Trophoblast cell (in vitro differentiated cells and primary cell): ENCODE results near the gene TPX2.

Experiments used
- DNase-seq, 2 donors: peaks; one replicate each; pipeline ENCODE4 v3.0.0-alpha.2; 2016
- H2AFZ ChIP-seq: 2 replicates; pipeline ENCODE4 v1.6.1; 2013; ENCODE audit warnings: low read length, moderate library complexity, mild to moderate bottlenecking; ENCODE audit not compliant: insufficient read depth, poor library complexity
- H2AK5ac ChIP-seq: 2 replicates; pipeline ENCODE4 v1.6.1; 2013; ENCODE audit warnings: mild to moderate bottlenecking, low read length
- H2BK120ac ChIP-seq: 2 replicates; pipeline ENCODE4 v1.6.1; 2013; ENCODE audit warnings: low read length, mild to moderate bottlenecking, moderate library complexity; ENCODE audit not compliant: insufficient read depth, poor library complexity
- H2BK12ac ChIP-seq: 2 replicates; pipeline ENCODE4 v1.6.1; 2013; ENCODE audit warnings: mild to moderate bottlenecking, low read length, moderate library complexity
- H2BK5ac ChIP-seq: 2 replicates; pipeline ENCODE4 v1.6.1; 2013; ENCODE audit warnings: low read length, low read depth, moderate library complexity, mild to moderate bottlenecking; ENCODE audit not compliant: poor library complexity
- H3K14ac ChIP-seq: 2 replicates; pipeline ENCODE4 v1.6.1; 2013; ENCODE audit warnings: mild to moderate bottlenecking, low read length
- H3K18ac ChIP-seq: 2 replicates; pipeline ENCODE4 v1.6.1; 2013; ENCODE audit warnings: mild to moderate bottlenecking, low read length
- H3K23ac ChIP-seq: 2 replicates; pipeline ENCODE4 v1.6.1; 2013; ENCODE audit warnings: low read length
- H3K27ac ChIP-seq: 2 replicates; pipeline ENCODE4 v1.5.1; 2013; ENCODE audit warnings: low read depth, mild to moderate bottlenecking, inconsistent platforms, low read length, moderate library complexity
- H3K27me3 ChIP-seq: 2 replicates; pipeline ENCODE4 v1.6.1; 2013; ENCODE audit warnings: inconsistent platforms, mild to moderate bottlenecking, low read length, moderate library complexity; ENCODE audit not compliant: insufficient read depth
- H3K36me3 ChIP-seq, 2 experiments: 1 replicate in 1 of 2; 2 replicates in 1 of 2; pipeline ENCODE4 v1.6.1; 2013; ENCODE audit warnings: low read length in 2 of 2, mild to moderate bottlenecking in 2 of 2, moderate library complexity in 1 of 2; ENCODE audit not compliant: insufficient read depth in 2 of 2, control insufficient read depth in 1 of 2
- H3K4ac ChIP-seq: 2 replicates; pipeline ENCODE4 v1.6.1; 2013; ENCODE audit warnings: low read depth, mild to moderate bottlenecking, low read length, moderate library complexity
- H3K4me1 ChIP-seq, 2 experiments: 1 replicate in 1 of 2; 2 replicates in 1 of 2; pipeline ENCODE4 v1.6.1; 2013; ENCODE audit warnings: low read length in 2 of 2, mild to moderate bottlenecking in 2 of 2, moderate library complexity in 1 of 2; ENCODE audit not compliant: insufficient read depth in 2 of 2, control insufficient read depth in 1 of 2
- H3K4me2 ChIP-seq: 2 replicates; pipeline ENCODE4 v1.6.1; 2013; ENCODE audit warnings: inconsistent platforms, mild to moderate bottlenecking, low read length, moderate library complexity
- H3K4me3 ChIP-seq: 2 replicates; pipeline ENCODE4 v1.5.1; 2013; ENCODE audit warnings: mild to moderate bottlenecking, low read depth, low read length, inconsistent platforms
- H3K79me1 ChIP-seq: one replicate; pipeline ENCODE4 v1.6.1; 2013; ENCODE audit warnings: low read length
- H3K79me2 ChIP-seq: 2 replicates; pipeline ENCODE4 v1.6.1; 2013; ENCODE audit warnings: low read length, mild to moderate bottlenecking; ENCODE audit not compliant: control insufficient read depth, insufficient read depth, poor library complexity
- H3K9ac ChIP-seq: 2 replicates; pipeline ENCODE4 v1.6.1; 2013; ENCODE audit warnings: mild to moderate bottlenecking, low read length
- H3K9me3 ChIP-seq: 2 replicates; pipeline ENCODE4 v1.6.1; 2013; ENCODE audit warnings: low read depth, mild to moderate bottlenecking, control low read depth, inconsistent platforms, low read length; ENCODE audit not compliant: insufficient read depth
- H4K12ac ChIP-seq: 2 replicates; pipeline ENCODE4 v1.6.1; 2013; ENCODE audit warnings: low read depth, mild to moderate bottlenecking, low read length, moderate library complexity
- H4K8ac ChIP-seq: 2 replicates; pipeline ENCODE4 v1.6.1; 2013; ENCODE audit warnings: low read depth, mild to moderate bottlenecking, low read length, moderate library complexity
- H4K91ac ChIP-seq: one replicate; pipeline ENCODE4 v1.6.1; 2013; ENCODE audit warnings: low read depth, mild to moderate bottlenecking, low read length, moderate library complexity
- WGBS: extraction: QIAGEN DNeasy Blood & Tissue Kit; methylation state at CpG from one replicate; pipeline ENCODE4 v1.1.7; 2013; ENCODE audit warnings: missing lambda C conversion rate; ENCODE audit not compliant: insufficient read length, insufficient coverage; ENCODE audit errors: extremely low coverage; 5-methylcytosine and 5-hydroxymethylcytosine counted together

The TPX2 gene

DNA sequence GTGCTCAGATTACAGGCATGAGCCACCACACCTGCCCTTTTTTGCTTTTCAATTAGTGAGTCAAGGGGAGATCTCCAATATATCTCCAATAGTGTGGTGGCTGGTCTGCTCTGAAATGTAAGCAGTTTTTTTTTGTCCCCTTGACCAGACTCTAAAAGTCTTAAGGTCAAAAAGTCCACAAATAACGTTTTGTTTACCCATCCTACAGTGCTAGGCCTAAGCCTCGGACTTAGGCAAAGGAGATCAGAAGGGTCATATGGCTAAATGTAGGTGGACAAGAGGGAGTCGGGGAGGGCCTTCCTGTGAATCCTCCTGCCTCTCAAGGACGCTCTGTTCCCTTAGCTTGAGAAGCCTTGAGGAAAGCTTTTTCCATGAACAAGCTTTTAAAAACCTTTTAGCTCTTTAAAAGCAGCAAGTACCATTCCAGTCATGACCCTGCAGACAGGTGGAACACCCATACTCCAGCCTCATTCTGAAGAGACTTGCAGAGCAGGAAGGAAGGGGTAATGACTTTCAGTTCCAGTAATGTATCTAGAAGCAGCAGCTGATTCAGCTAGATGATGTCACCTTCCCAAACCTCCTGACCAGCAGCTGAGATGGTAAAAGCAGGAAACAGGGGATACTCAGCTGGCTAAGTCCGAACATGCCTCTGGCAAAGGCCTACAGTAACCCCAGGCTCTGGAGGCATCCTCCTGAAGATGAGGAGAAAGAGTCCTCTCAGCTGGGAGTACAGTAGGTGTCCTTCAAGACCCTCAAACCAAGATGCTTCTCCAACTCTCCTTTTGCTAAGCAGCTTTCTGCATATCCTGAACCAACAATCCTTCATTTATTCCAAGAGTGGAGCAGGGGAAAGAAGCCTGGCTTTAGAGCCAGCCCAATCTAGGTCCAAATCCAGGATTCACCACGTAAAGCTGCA is 40.0 kb upstream of the TPX2 start:
- H3K23ac ChIP-seq: no peak overlapping the region
- no peaks in the 10 kb centered on the region for H3K27me3 ChIP-seq
- peak overlapping the region; percentile 90 for H3K27ac ChIP-seq
- peak overlapping the region; percentile 53 for H2BK12ac ChIP-seq
- no peak overlapping the region for H3K18ac ChIP-seq
- no peak overlapping the region for H3K4me3 ChIP-seq
- H3K4me2 ChIP-seq: peak overlapping the region; percentile 2
- peak overlapping the region; percentile 28 for H2BK120ac ChIP-seq
- DNase-seq: peak; percentile 60 to 74
- peaks cover under 1% of the 10 kb centered on the region for H3K79me2 ChIP-seq
- H3K4me1 ChIP-seq: peaks cover 7 to 15% of the 10 kb centered on the region in 2 experiments
- peak overlapping the region; percentile 86 for H4K91ac ChIP-seq
- no peak overlapping the region for H4K12ac ChIP-seq
- peaks cover 18% of the 10 kb centered on the region for H3K79me1 ChIP-seq
- no peak overlapping the region for H3K9ac ChIP-seq
- no peak overlapping the region for H2AFZ ChIP-seq
- H2BK5ac ChIP-seq: peak overlapping the region; percentile 85
- no peak overlapping the region for H3K4ac ChIP-seq
- no CpG with 5 or more reads among the region's 6 CpGs for whole genome bisulfite sequencing
- peak overlapping the region; percentile 45 for H3K14ac ChIP-seq
- H3K9me3 ChIP-seq: no peaks in the 10 kb centered on the region
- peaks cover under 1 to 4% of the 10 kb centered on the region in 2 experiments for H3K36me3 ChIP-seq
- H4K8ac ChIP-seq: peak overlapping the region; percentile 33
- H2AK5ac ChIP-seq: no peak overlapping the region

DNA sequence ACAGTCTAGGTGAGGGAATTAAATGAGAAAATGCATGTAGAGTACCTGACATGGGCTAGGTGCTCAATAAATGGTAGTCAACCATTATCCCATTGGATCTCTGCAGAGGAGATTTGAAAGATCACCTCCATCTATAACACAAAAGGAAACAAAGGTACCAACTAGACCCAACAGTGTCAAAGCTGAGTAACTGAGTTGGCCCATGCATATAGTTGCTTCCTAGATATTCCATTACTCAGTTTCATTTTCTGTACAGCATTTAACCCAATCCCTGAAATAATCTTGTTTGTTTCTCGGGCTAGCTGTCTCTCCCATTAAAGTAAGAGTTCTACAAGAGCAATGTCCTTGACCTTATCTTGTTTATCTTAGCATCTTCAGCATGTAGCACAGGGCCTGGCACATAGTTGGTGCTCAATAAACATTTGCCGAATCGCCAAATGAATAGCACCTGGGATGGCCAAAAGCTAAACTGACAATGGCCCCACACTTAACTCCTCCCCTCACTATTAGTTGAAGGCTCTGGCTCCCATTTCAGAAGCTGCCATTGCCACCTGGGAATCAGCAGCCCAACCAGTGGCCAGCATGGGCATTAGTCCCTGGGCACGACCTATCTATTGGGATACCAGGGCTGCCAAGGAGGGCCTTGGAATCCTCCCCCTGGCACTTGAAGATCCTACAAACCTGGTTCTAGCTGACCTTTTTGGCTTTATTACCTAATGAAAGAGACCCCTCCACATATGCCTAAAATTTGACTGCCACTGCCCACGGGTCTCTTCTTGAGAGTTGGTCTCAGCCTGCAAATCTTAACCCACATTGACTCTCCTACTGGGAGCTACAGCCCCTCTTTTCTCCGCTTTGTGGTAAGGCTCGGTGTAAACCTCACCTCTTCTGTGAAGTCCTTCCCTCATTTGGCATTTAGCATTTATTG is 39.0 kb upstream of the TPX2 start:
- DNase-seq: no peak
- Histone ChIP-seq H3K4me1 (peaks cover 12 to 20% of the 10 kb centered on the region in 2 experiments), H2AFZ (no peak overlapping the region), H3K9ac (no peak overlapping the region), H3K36me3 (peaks cover 0 to 4% of the 10 kb centered on the region in 2 experiments), H2BK120ac (peak overlapping the region; percentile 37), H2BK12ac (peak overlapping the region; percentile 69), H3K79me2 (no peaks in the 10 kb centered on the region), H3K27ac (peak overlapping the region; percentile 90), H3K18ac (peak overlapping the region; percentile 39), H4K91ac (peak overlapping the region; percentile 86), H3K14ac (peak overlapping the region; percentile 8), H3K9me3 (no peaks in the 10 kb centered on the region), H4K12ac (no peak overlapping the region), H3K4me3 (no peak overlapping the region), H3K4ac (peak overlapping the region; percentile 46), H2BK5ac (peak overlapping the region; percentile 85), H4K8ac (peak overlapping the region; percentile 11), H3K79me1 (peaks cover 20% of the 10 kb centered on the region), H2AK5ac (peak overlapping the region; percentile 59), H3K23ac (no peak overlapping the region), H3K27me3 (no peaks in the 10 kb centered on the region), H3K4me2 (no peak overlapping the region)
- WGBS: no CpG with 5 or more reads among the region's 7 CpGs

DNA sequence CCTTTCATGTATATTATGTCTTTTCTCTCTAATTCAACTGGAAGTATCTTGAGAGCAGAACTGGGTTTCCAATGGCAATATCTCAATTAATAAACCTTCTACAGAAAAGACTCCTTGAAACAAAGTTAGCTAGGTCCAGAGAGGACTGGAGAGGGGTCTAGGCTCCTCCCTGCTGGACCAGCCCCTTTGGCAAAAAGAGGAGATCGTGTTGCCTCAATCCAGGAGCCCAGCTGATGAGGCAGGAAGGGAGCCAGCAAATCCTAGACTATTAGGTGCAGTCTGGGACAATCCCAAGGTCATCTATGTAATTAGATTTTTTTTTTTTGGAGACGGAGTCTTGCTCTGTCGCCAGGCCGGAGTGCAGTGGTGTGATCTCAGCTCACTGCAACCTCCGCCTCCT is 38.3 kb upstream of the TPX2 start:
- Histone ChIP-seq H3K4me2 (no peak overlapping the region), H2AFZ (no peak overlapping the region), H2BK12ac (no peak overlapping the region), H3K79me2 (no peaks in the 10 kb centered on the region), H3K36me3 (peaks cover 0 to 4% of the 10 kb centered on the region in 2 experiments), H3K4me3 (no peak overlapping the region), H3K23ac (no peak overlapping the region), H4K12ac (no peak overlapping the region), H3K9ac (no peak overlapping the region), H3K79me1 (peaks cover 20% of the 10 kb centered on the region), H3K4me1 (peaks cover 12 to 21% of the 10 kb centered on the region in 2 experiments), H3K18ac (no peak overlapping the region), H2BK5ac (no peak overlapping the region), H3K27me3 (no peaks in the 10 kb centered on the region), H3K27ac (no peak overlapping the region), H2AK5ac (no peak overlapping the region), H3K9me3 (no peaks in the 10 kb centered on the region), H2BK120ac (peak overlapping the region; percentile 70), H4K8ac (no peak overlapping the region), H4K91ac (no peak overlapping the region), H3K4ac (no peak overlapping the region), H3K14ac (no peak overlapping the region)
- DNase-seq: no peak
- no CpG with 5 or more reads among the region's 5 CpGs for WGBS

DNA sequence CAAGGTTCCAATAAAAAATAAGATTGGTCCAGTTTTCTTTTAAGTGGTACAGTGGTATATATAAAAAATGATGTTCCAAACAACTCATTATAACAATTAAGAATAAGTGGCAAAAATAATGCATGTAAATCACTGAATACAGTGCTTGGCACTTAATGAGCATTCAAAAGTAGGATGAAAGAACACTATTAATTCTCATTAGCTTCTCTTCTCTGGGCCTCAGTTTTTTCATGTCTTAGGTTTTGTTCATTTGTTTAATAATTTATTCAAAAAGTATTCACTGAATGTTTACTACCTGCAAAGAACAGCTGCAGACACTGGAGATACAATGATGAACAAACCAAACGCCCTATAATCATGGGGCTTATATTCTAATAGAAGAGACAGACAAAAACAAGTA is 37.5 kb upstream of the TPX2 start:
- Histone ChIP-seq H3K14ac (no peak overlapping the region), H3K4me1 (peaks cover 12 to 18% of the 10 kb centered on the region in 2 experiments), H4K91ac (no peak overlapping the region), H3K23ac (no peak overlapping the region), H3K79me2 (no peaks in the 10 kb centered on the region), H2BK5ac (no peak overlapping the region), H3K27ac (no peak overlapping the region), H3K36me3 (peaks cover 0 to 4% of the 10 kb centered on the region in 2 experiments), H2BK12ac (no peak overlapping the region), H3K9me3 (no peaks in the 10 kb centered on the region), H3K9ac (no peak overlapping the region), H3K4me2 (no peak overlapping the region), H2AK5ac (no peak overlapping the region), H3K4ac (no peak overlapping the region), H4K8ac (no peak overlapping the region), H4K12ac (no peak overlapping the region), H3K27me3 (no peaks in the 10 kb centered on the region), H3K79me1 (peaks cover 23% of the 10 kb centered on the region), H2AFZ (no peak overlapping the region), H2BK120ac (no peak overlapping the region), H3K4me3 (no peak overlapping the region), H3K18ac (no peak overlapping the region)
- DNase-seq: no peak
- no CpG with 5 or more reads among the region's 1 CpG for WGBS
